Fibroblast of upper back skin (primary cell): ENCODE data around the gene MMD.

Source experiments
- DNase-seq: peaks from one replicate; pipeline ENCODE4 v3.0.0-alpha.2; 2013

MMD gene

DNA sequence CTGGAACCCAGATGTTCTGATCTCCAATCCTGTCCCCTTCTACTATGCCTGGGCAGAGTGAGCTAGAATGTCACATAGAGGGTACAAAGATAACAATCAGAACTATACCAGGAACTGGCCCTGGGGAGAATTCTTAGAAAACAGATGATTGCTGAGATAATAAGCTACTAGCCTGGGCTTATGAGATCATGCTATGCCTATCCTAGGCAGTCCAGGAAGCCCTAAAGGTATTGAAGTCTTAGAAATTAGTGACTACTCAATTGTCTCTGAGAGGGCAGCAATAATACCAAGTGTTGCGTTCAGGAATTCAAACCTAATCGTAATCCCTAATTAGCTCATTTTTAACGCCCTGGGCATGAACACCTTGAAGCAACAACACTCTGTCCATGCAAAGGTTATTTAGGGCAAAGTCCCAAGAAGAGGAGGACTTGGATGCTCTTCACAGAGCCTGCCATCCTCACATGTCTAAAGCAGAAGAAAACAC lies 77.1 kb downstream of the MMD start:
- no peak for DNase-seq

DNA sequence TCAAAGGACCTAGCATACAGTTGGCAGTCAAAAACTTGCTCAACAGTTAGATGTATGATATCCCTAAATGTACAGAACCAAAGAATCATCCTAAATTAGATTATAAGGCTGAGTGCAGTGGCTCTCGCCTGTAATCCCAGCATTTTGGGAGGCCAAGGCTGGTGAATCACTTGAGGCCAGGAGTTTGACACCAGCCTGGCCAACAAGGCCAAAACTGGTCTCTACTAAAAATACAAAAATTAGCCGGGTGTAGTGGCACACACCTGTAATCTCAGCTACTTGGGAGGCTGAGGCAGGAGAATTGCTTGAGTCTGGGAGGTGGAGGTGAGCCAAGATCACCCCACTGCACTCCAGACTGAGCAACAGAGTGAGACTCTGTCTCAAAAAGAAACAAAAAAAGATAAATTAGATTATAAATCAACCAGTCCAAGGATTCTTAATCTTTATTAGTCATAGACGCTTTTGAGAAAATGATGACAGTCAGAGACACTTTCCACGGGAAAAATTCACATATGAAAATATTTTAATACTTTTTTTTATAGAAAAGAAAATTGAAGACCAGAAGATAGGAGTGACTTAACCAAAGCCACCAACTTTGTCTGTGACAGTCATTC lies 77.6 kb downstream of the MMD start:
- no peak for DNase-seq

DNA sequence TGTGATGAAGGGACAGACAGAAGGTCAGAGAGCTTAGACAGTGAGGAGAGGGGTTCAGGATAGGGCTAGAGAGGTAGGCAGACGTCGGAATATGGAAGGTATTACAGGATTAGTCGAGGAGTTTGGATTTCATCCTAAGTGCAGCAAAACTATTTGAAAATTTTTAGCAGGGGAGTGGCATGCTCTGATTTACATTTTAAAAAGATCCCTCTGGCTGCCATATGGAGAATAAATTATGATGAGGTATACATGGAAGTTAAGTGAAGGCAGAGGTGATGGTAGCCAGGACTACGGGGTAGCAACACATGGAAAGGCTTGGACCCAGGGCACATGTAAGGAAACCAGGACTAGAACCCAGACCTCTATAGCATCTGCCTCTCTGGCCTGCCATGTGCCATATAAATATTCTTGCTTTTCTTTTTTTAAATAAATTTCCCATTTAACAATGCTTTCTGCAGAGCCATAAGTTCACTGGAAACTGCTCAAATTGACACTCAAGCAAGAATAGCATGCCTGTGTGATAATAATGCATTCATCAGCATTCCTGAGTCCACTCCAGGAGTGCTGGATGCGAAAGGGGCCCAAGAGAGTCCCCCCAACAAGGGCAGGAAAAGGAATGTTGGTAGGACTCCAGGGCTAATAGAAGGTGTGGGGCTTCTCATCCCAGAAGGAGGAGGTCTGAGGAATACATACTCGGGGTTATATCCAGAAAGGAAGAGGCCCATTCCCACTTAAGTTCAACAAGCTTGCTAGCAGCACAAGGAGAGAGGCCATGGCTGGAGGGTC lies 78.6 kb downstream of the MMD start:
- DNase-seq: no peak
